ENCODE data around the gene INTS1.

DNA sequence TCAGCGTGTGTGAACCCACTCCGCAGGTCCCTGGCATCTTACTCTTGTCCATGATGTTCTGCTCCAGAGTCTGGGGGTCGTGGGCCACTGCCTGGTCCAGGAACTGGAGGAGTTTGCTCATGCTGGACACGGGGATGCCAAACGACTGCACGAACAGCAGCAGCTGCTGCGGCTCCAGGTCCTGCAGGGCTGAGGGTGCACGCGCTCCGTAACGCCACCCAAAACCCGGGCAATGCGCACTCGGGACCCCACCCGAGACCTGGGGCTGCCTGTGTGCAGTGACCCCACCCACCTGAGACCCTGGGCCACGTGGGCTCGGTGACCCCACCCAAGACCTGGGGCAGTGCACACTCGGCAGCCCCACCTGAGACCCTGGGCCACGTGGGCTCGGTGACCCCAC is 22.9 kb downstream of the INTS1 start:
- no peak for TF ChIP-seq POLR2AphosphoS5 (IDR thresholded peaks at IDR 0.05; ENCODE audit: low read depth, low read length)
- TF ChIP-seq TAF1 (IDR thresholded peaks at IDR 0.05; ENCODE audit: borderline replicate concordance, insufficient read depth, low read length), result no peak

All from PFSK-1 (cell line).